ENCODE results near the gene COL19A1.
"Not testable (repeated sequence)": the region's sequence is repeated elsewhere in the genome, so short reads cannot be mapped to it uniquely, and the experiment has no call there.

- TF ChIP-seq POLR2AphosphoS5 (IDR thresholded peaks at IDR 0.05; ENCODE audit: borderline replicate concordance, low read depth, low read length); EZH2 (IDR thresholded peaks at IDR 0.05): not testable (repeated sequence)
These were observed 55.3 kb downstream of the COL19A1 start for GRCh38 chr6:69921611-69922010.
